HCT116 (cell line): ENCODE data around the gene SPEN. TPM values are rescaled to one million over a fixed set of nuclear protein-coding genes. Genes with fewer than 3 reads are reported as not detected.

Source experiments
- ATAC-seq: fragments of 200-7000 bp; cut with Tn5 transposase; 2 replicates; pipeline ENCODE4 v1.9.1; 2020; ENCODE audit warnings: mild to moderate bottlenecking, moderate library complexity
- BruUV-seq: library from RNA; stranded (reverse); fragments of 400-500 nt; replicated peaks from 2 replicates; lab custom pipeline; 2021; lab: Mats Ljungman, UMichigan
- CTCF ChIA-PET: fragments of 300-600 bp; sonication (Branson Sonifier 250); formaldehyde crosslinking; loops from one replicate; lab custom pipeline; 2021; ENCODE audit warnings: antibody characterized with exemption; lab: Charles Lee
- POLR2A ChIA-PET: fragments of 300-600, 350-600 bp; sonication (Branson Sonifier 250); formaldehyde crosslinking; loops from one replicate; lab custom pipeline; 2021; ENCODE audit warnings: antibody characterized with exemption; lab: Charles Lee
- RAD21 ChIA-PET, 2 experiments: fragments of 300-600 bp; sonication (Branson Sonifier 250); formaldehyde crosslinking; loops; one replicate each; lab custom pipeline; 2023; ENCODE audit warnings: low total read pairs in 2 of 2; ENCODE audit not compliant: uncharacterized antibody in 2 of 2, unreplicated experiment in 2 of 2, low non-redundant PET in 1 of 2; lab: Charles Lee
- DNase-seq: peaks from one replicate; pipeline ENCODE4 v3.0.0-alpha.2; 2010; ENCODE audit warnings: low read depth, low spot score
- H2AFZ ChIP-seq: fragments of 200-600 bp; shearing (Covaris generic), sonication (generic); 2 replicates; pipeline ENCODE4 v1.6.1; 2017; ENCODE audit warnings: low read depth, mixed run types, mixed read lengths, antibody characterized with exemption, low read length; ENCODE audit not compliant: poor library complexity, severe bottlenecking
- H3K27ac ChIP-seq: 2 replicates; pipeline ENCODE4 v1.5.1; 2012; ENCODE audit warnings: low read depth, low read length
- H3K27me3 ChIP-seq: fragments of 200-600 bp; sonication (generic); 2 replicates; pipeline ENCODE4 v1.6.1; 2016; ENCODE audit warnings: mixed run types, low read length, mixed read lengths; ENCODE audit not compliant: insufficient read depth
- H3K36me3 ChIP-seq, 2 experiments: fragments of 200-500 bp in 1 of 2; fragments of 200-600 bp in 1 of 2; sonication (Bioruptor generic) in 1 of 2; sonication (generic) in 1 of 2; 2 replicates each; pipeline versions ENCODE4 v1.5.1 to v1.6.1; 2014 to 2016; ENCODE audit warnings: low read length in 2 of 2, inconsistent platforms in 1 of 2, mixed read lengths in 1 of 2, mixed run types in 1 of 2; ENCODE audit not compliant: insufficient read depth in 2 of 2, control insufficient read depth in 1 of 2
- H3K4me1 ChIP-seq, 2 experiments: fragments of 200-600 bp in 1 of 2; sonication (generic) in 1 of 2; 2 replicates each; pipeline versions ENCODE4 v1.5.1 to v1.6.1; 2012 to 2017; ENCODE audit warnings: low read length in 2 of 2, inconsistent platforms in 1 of 2, mild to moderate bottlenecking in 1 of 2, mixed read lengths in 1 of 2, mixed run types in 1 of 2, moderate library complexity in 1 of 2; ENCODE audit not compliant: insufficient read depth in 2 of 2, control insufficient read depth in 1 of 2
- H3K4me2 ChIP-seq: fragments of 200-600 bp; sonication (generic); 2 replicates; pipeline ENCODE4 v1.6.1; 2017; ENCODE audit warnings: mixed run types, low read length, mixed read lengths
- H3K4me3 ChIP-seq, 2 experiments: fragments of 200-600 bp in 1 of 2; sonication (generic) in 1 of 2; replicated peaks in 1 of 2; 2 replicates each; pipeline ENCODE4 v1.5.1; 2011 to 2016; ENCODE audit warnings: low read length in 2 of 2, control low read depth in 1 of 2, low read depth in 1 of 2, mild to moderate bottlenecking in 1 of 2, mixed read lengths in 1 of 2, mixed run types in 1 of 2
- H3K79me2 ChIP-seq: fragments of 200-600 bp; sonication (generic); 2 replicates; pipeline ENCODE4 v1.6.1; 2017; ENCODE audit warnings: mild to moderate bottlenecking, mixed run types, low read length, moderate library complexity, mixed read lengths; ENCODE audit not compliant: insufficient read depth
- H3K9ac ChIP-seq: fragments of 200-600 bp; sonication (generic); 2 replicates; pipeline ENCODE4 v1.6.1; 2016; ENCODE audit warnings: low read length, mixed read lengths
- H3K9me2 ChIP-seq: fragments of 200-600 bp; sonication (generic), shearing (Covaris generic); 2 replicates; pipeline ENCODE4 v1.6.1; 2017; ENCODE audit warnings: mixed run types, mild to moderate bottlenecking, moderate library complexity; ENCODE audit not compliant: insufficient read depth
- H3K9me3 ChIP-seq, 2 experiments: fragments of 200-500 bp in 1 of 2; fragments of 200-600 bp in 1 of 2; sonication (Bioruptor generic) in 1 of 2; sonication (generic) in 1 of 2; 2 replicates each; pipeline ENCODE4 v1.6.1; 2014 to 2017; ENCODE audit warnings: low read length in 2 of 2, mixed read lengths in 2 of 2, inconsistent platforms in 1 of 2, low read depth in 1 of 2, mild to moderate bottlenecking in 1 of 2, mixed run types in 1 of 2, moderate library complexity in 1 of 2; ENCODE audit not compliant: control insufficient read depth in 1 of 2, insufficient read depth in 1 of 2
- H4K20me1 ChIP-seq: fragments of 200-600 bp; sonication (generic), shearing (Covaris generic); 2 replicates; pipeline ENCODE4 v1.6.1; 2017; ENCODE audit warnings: mixed run types, mild to moderate bottlenecking, moderate library complexity; ENCODE audit not compliant: insufficient read depth
- ATF3 ChIP-seq: IDR thresholded peaks from 2 replicates; pipeline ENCODE4 v1.6.1; 2012
- CBX3 ChIP-seq: IDR thresholded peaks from 2 replicates; pipeline ENCODE4 v1.6.1; 2012; ENCODE audit warnings: low read depth
- CEBPB ChIP-seq: IDR thresholded peaks from 2 replicates; pipeline ENCODE4 v1.6.1; 2012; ENCODE audit warnings: low read depth
- EGR1 ChIP-seq: IDR thresholded peaks from 2 replicates; pipeline ENCODE4 v1.6.1; 2012; ENCODE audit warnings: low read depth
- ELF1 ChIP-seq: IDR thresholded peaks from 2 replicates; pipeline ENCODE4 v1.6.1; 2012; ENCODE audit warnings: low read depth, borderline replicate concordance
- EZH2phosphoT487 ChIP-seq: fragments of 200-600 bp; IDR thresholded peaks from 2 replicates; pipeline ENCODE4 v1.6.1; 2018; ENCODE audit warnings: antibody characterized with exemption, borderline replicate concordance
- FOSL1 ChIP-seq: IDR thresholded peaks from 2 replicates; pipeline ENCODE4 v1.6.1; 2012; ENCODE audit warnings: low read depth
- MAX ChIP-seq: IDR thresholded peaks from 2 replicates; pipeline ENCODE4 v1.6.1; 2012
- POLR2A ChIP-seq: IDR thresholded peaks from 2 replicates; pipeline ENCODE4 v1.7.0; 2011; ENCODE audit warnings: borderline replicate concordance; ENCODE audit not compliant: insufficient read depth, insufficient read length; ENCODE audit errors: extremely low read depth
- POLR2AphosphoS5 ChIP-seq: IDR thresholded peaks from 2 replicates; pipeline ENCODE4 v1.6.1; 2011; ENCODE audit warnings: mild to moderate bottlenecking, low read depth, low read length, moderate library complexity
- RAD21 ChIP-seq: IDR thresholded peaks from 2 replicates; pipeline ENCODE4 v1.6.1; 2012; ENCODE audit warnings: low read depth, mild to moderate bottlenecking
- REST ChIP-seq: IDR thresholded peaks from 2 replicates; pipeline ENCODE4 v1.6.1; 2012; ENCODE audit warnings: low read depth
- SP1 ChIP-seq: IDR thresholded peaks from 2 replicates; pipeline ENCODE4 v1.6.1; 2012; ENCODE audit warnings: low read depth
- SRF ChIP-seq: IDR thresholded peaks from 2 replicates; pipeline ENCODE4 v1.6.1; 2012; ENCODE audit warnings: low read depth
- TCF7L2 ChIP-seq: IDR thresholded peaks from 2 replicates; pipeline ENCODE4 v1.7.0; 2011; ENCODE audit warnings: borderline replicate concordance, inconsistent platforms; ENCODE audit not compliant: insufficient read depth, insufficient read length; ENCODE audit errors: extremely low read depth
- ZBTB33 ChIP-seq: IDR thresholded peaks from 2 replicates; pipeline ENCODE4 v1.6.1; 2011; ENCODE audit warnings: mild to moderate bottlenecking, low read length, moderate library complexity; ENCODE audit not compliant: insufficient replicate concordance; ENCODE audit errors: extremely low read depth
- intact Hi-C: fragments of 100-400 bp; cut with micrococcal nuclease; formaldehyde crosslinking; loops from 2 replicates; pipeline ENCODE4 v1.10.0; 2022
- total RNA-seq: library from RNA; stranded (reverse); gene quantifications from one replicate; pipeline ENCODE4 v1.2.1, GENCODE V29; 2021; ENCODE audit not compliant: unreplicated experiment

The SPEN gene
- total RNA-seq, 1 experiment from 2014 or later, result 58.6 TPM

- H3K9me2 ChIP-seq, result no peaks in the 10 kb centered on the region
- ChIA-PET CTCF (interaction anchor here (0.7 kb wide), 1 partner anchor 43 kb away, joined by 3 read pairs; no protein-coding TSS in a partner anchor), RAD21 (interaction anchor here in 1 of 2 experiments (0.7 kb wide), 1 partner anchor 67 kb away, joined by 3 read pairs; no protein-coding TSS in a partner anchor), POLR2A (interaction anchor here (0.6 to 0.7 kb wide), 2 partner anchors 180 to 762 kb away, joined by 3 read pairs; no protein-coding TSS in a partner anchor)
- H3K4me3 ChIP-seq, result no peak overlapping the region
- H3K79me2 ChIP-seq, result peaks cover 98% of the 10 kb centered on the region
- H3K4me1 ChIP-seq, result peaks cover 4 to 8% of the 10 kb centered on the region in 2 experiments; a peak in 2 of 4 replicates
- TF ChIP-seq EZH2phosphoT487 (no peak), MAX (no peak), CBX3 (no peak), SRF (no peak), ATF3 (no peak), RAD21 (no peak), TCF7L2 (no peak), FOSL1 (no peak), ELF1 (no peak), ZBTB33 (no peak), POLR2AphosphoS5 (no peak), REST (no peak), SP1 (no peak), CEBPB (no peak), EGR1 (no peak), POLR2A (no peak)
- H3K36me3 ChIP-seq, result no peaks in the 10 kb centered on the region
- peaks cover 18% of the 10 kb centered on the region for H4K20me1 ChIP-seq
- no TSS peak for BruUV-seq
- ATAC-seq, result no peak
- no peak for DNase-seq
- no peaks in the 10 kb centered on the region for H3K9me3 ChIP-seq
- no peaks in the 10 kb centered on the region for H3K27me3 ChIP-seq
- no peak overlapping the region for H3K4me2 ChIP-seq
- H3K27ac ChIP-seq, result no peak overlapping the region
- intact Hi-C loops, result no loop called here
- H2AFZ ChIP-seq, result no peak overlapping the region
- H3K9ac ChIP-seq, result no peak overlapping the region
Measured at GRCh38 chr1:15858672-15859372, 11.3 kb downstream of the SPEN start.
